Kidney glomerular epithelial cell (primary cell): ENCODE measurements around the gene FHIT.
"Not testable (repeated sequence)": the region's sequence is repeated elsewhere in the genome, so short reads cannot be mapped to it uniquely, and the experiment has no call there.

Experiments used
- DNase-seq: peaks from one replicate; lab custom pipeline; 2025; lab: John Stamatoyannopoulos, UW

Gene FHIT

GRCh38 chr3:61226166-61226686 is 25.0 kb downstream of the FHIT start:
- no peak for DNase-seq

- no peak for DNase-seq
Measured at GRCh38 chr3:61224823-61225222, 26.4 kb downstream of the FHIT start.

- no peak for DNase-seq
Measured at GRCh38 chr3:61223451-61223850, 27.8 kb downstream of the FHIT start.

GRCh38 chr3:61222467-61222866 is 28.8 kb downstream of the FHIT start:
- no peak for DNase-seq

- DNase-seq = no peak
Measured at GRCh38 chr3:61221759-61222362, 29.4 kb downstream of the FHIT start.

- no peak for DNase-seq
Measured at GRCh38 chr3:61218504-61218903, 32.7 kb downstream of the FHIT start.

- DNase-seq = not testable (repeated sequence)
Measured at GRCh38 chr3:61216171-61216570, 35.1 kb downstream of the FHIT start.

GRCh38 chr3:61202086-61202485 is 49.2 kb downstream of the FHIT start:
- DNase-seq = no peak

GRCh38 chr3:61201071-61201470 is 50.2 kb downstream of the FHIT start:
- DNase-seq = no peak

- no peak for DNase-seq
Measured at GRCh38 chr3:61200270-61200669, 51.0 kb downstream of the FHIT start.

GRCh38 chr3:61199843-61200242 is 51.4 kb downstream of the FHIT start:
- DNase-seq = no peak

- no peak for DNase-seq
Measured at GRCh38 chr3:61194892-61195538, 56.2 kb downstream of the FHIT start.

- DNase-seq = no peak
Measured at GRCh38 chr3:61192222-61192621, 59.0 kb downstream of the FHIT start.

- DNase-seq = not testable (repeated sequence)
Measured at GRCh38 chr3:61190205-61190604, 61.0 kb downstream of the FHIT start.

- DNase-seq = no peak
Measured at GRCh38 chr3:61186030-61186429, 65.2 kb downstream of the FHIT start.

GRCh38 chr3:61184956-61185355 is 66.3 kb downstream of the FHIT start:
- DNase-seq = no peak

- DNase-seq = no peak
Measured at GRCh38 chr3:61182662-61183061, 68.6 kb downstream of the FHIT start.

GRCh38 chr3:61181874-61182273 is 69.4 kb downstream of the FHIT start:
- peak; percentile 96 for DNase-seq

GRCh38 chr3:61180206-61180605 is 71.0 kb downstream of the FHIT start:
- DNase-seq = no peak

- no peak for DNase-seq
Measured at GRCh38 chr3:61178167-61178566, 73.1 kb downstream of the FHIT start.

GRCh38 chr3:61177450-61177849 is 73.8 kb downstream of the FHIT start:
- DNase-seq = no peak

GRCh38 chr3:61173676-61174075 is 77.6 kb downstream of the FHIT start:
- DNase-seq = peak; percentile 0

GRCh38 chr3:61172684-61173083 is 78.6 kb downstream of the FHIT start:
- no peak for DNase-seq

GRCh38 chr3:61172203-61172602 is 79.0 kb downstream of the FHIT start:
- DNase-seq = no peak
